ENCODE data around the gene GPC6.

DNA sequence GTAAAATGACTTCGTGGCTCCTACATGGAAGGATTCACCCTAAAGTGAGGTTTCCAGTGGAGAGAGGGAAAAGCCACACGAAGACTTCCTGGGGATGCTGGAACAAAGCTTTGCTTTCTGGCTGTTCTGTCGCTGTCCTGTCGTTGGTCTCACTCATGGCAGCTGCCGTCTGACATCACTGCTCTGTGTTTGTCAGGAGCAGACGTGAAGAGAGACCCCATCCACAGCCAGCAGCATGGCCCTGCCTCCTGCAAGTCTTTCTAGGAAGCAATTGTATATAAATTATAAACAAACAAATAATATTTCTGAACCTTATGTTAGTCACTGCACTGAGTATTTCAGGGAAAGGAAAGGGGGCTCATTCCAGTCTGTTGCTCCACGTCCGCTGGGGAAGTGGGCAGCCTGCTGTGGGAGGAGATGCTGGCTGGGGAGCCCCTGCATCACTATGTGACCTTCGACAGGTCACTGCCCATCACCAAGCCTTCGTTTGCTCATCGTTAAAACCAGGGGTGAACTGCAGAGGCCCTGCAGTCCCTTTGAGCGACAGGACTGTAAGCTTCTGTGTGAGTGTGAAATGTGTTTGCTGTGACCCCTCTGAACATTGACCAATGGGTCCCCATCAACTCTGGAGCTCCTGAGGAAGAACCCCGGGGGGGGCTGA is 1101.9 kb downstream of the GPC6 start:
- TF ChIP-seq POLR2A (IDR thresholded peaks at IDR 0.05) (no peak), CTCF (IDR thresholded peaks at IDR 0.05) (no peak), POLR2AphosphoS5 (IDR thresholded peaks at IDR 0.05) (no peak)
